Measurements from ENCODE around the gene SV2A. TPM values are rescaled to one million over a fixed set of nuclear protein-coding genes. Genes with fewer than 3 reads are reported as not detected.
"Not testable (repeated sequence)": the region's sequence is repeated elsewhere in the genome, so short reads cannot be mapped to it uniquely, and the experiment has no call there.

Gene SV2A
- total RNA-seq, 1 donor, result 23.2 TPM

DNA sequence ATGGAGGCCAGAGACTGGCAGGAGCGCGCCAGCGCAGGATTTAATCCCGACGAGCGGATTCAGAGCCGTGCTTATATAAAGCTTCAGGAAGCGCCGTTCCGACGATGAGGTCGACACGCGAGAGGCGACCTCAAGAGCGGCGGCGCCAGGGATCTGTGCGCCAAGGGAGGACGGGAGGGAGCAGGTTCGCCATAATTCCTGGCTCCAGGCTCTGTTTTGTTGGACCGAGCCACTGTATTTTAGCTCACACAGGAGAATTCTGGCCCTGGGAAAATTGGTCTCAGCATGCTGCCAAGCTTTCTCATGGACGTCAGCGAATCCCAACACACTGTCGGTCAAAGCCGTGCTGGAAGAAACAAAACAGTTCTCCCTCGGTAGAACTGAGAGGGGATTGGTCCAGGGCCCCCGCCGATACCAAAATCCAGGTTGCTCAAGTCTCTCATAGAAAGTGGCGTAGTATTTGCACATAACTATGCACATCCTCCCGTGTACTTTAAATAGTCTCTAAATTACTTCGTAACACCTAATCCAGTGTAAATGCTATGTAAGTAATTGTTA lies 56.1 kb downstream of the SV2A start:
- not testable (repeated sequence) for H3K9me3 ChIP-seq (ENCODE audit: low read depth, low read length); H3K4me1 ChIP-seq (ENCODE audit: insufficient read depth, low read length); H3K36me3 ChIP-seq (ENCODE audit: insufficient read depth, low read length); H4K20me1 ChIP-seq (ENCODE audit: insufficient read depth, low read length); H2AFZ ChIP-seq (ENCODE audit: low read length); H3K4me2 ChIP-seq (ENCODE audit: insufficient read depth, low read length); H3K27me3 ChIP-seq (ENCODE audit: insufficient read depth, low read length); DNase-seq (ENCODE audit: insufficient read length, low spot score, missing footprints); H3K27ac ChIP-seq (ENCODE audit: low read depth, low read length); H3K79me2 ChIP-seq (ENCODE audit: insufficient read depth, low read length); H3K4me3 ChIP-seq (ENCODE audit: insufficient read depth, low read length)

DNA sequence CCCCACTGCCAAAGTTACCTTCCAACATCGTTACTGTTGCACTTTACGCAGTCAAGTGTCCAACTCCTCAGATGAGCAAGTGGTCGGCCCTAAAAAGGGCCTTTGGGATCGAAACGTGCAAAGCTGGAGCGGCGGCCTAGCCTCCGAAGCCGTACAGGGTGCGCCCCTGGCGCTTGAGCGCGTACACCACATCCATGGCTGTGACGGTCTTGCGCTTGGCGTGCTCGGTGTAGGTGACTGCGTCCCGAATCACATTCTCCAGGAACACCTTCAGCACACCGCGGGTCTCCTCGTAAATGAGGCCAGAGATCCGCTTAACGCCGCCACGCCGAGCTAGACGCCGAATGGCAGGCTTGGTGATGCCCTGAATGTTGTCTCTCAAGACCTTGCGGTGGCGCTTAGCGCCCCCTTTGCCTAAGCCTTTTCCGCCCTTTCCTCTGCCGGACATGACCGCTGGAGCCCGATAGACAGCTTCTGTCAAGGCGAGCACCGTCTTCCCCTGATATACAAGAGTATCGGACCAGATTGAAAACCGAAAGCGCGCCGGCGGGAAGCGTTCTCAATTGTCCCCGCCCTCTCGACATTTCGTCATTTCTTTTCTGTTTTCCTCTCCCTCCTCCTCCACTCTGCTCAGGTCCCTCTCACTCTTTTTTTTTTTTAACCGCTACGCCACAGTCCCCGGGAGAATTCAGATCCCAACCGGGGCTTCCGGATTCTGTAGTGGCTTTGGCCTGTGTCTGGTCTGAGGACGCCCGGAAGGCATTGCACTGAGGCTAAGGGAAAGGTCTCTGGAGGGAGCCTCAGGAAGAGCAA lies 56.8 kb downstream of the SV2A start:
- not testable (repeated sequence) for H3K27me3 ChIP-seq (ENCODE audit: insufficient read depth, low read length); H3K79me2 ChIP-seq (ENCODE audit: insufficient read depth, low read length); DNase-seq (ENCODE audit: insufficient read length, low spot score, missing footprints); H4K20me1 ChIP-seq (ENCODE audit: insufficient read depth, low read length); H3K4me2 ChIP-seq (ENCODE audit: insufficient read depth, low read length); H3K4me1 ChIP-seq (ENCODE audit: insufficient read depth, low read length); H3K9me3 ChIP-seq (ENCODE audit: low read depth, low read length); H3K36me3 ChIP-seq (ENCODE audit: insufficient read depth, low read length); H3K4me3 ChIP-seq (ENCODE audit: insufficient read depth, low read length); H3K27ac ChIP-seq (ENCODE audit: low read depth, low read length); H2AFZ ChIP-seq (ENCODE audit: low read length)

DNA sequence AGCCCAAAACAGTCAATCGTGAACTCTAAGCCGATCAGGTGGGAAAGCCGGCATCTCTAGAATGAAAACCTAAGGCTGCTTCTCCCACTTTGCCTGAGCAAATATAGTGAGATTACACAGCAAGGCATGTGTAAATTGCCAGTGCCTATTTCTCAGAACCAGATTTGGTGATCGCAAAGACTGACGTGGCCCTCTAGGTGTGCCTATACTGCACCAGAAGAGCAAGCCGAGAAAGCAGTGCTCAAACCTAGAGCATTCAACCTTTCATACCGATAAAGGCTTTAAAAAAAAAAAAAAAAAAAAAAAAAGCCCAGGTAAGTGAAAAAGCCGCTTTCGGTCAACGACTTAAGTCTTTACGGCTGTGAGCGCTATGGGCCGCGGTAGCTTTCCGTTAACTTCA lies 57.4 kb downstream of the SV2A start:
- not testable (repeated sequence) for H3K4me1 ChIP-seq (ENCODE audit: insufficient read depth, low read length); H3K4me2 ChIP-seq (ENCODE audit: insufficient read depth, low read length); H3K4me3 ChIP-seq (ENCODE audit: insufficient read depth, low read length); H2AFZ ChIP-seq (ENCODE audit: low read length); H3K79me2 ChIP-seq (ENCODE audit: insufficient read depth, low read length); H3K9me3 ChIP-seq (ENCODE audit: low read depth, low read length); H3K36me3 ChIP-seq (ENCODE audit: insufficient read depth, low read length); H4K20me1 ChIP-seq (ENCODE audit: insufficient read depth, low read length); H3K27ac ChIP-seq (ENCODE audit: low read depth, low read length); DNase-seq (ENCODE audit: insufficient read length, low spot score, missing footprints); H3K27me3 ChIP-seq (ENCODE audit: insufficient read depth, low read length)

Other genes with a start within 250 kb of the SV2A start
- 0.59 TPM in 1 of 2 replicates, not detected in the other for gene FCGR1A, start 135.2 kb downstream of the SV2A start, total RNA-seq
- gene BOLA1, start 18.3 kb downstream of the SV2A start, total RNA-seq, result 6.9 and 7.7 TPM in 2 replicates
- gene SF3B4, start 10.0 kb upstream of the SV2A start, total RNA-seq, result 12.4 and 13.4 TPM in 2 replicates
- 7.2 and 13.3 TPM in 2 replicates for gene MTMR11, start 19.0 kb upstream of the SV2A start, total RNA-seq
- gene OTUD7B, start 92.9 kb upstream of the SV2A start, total RNA-seq, result 18.3 and 18.5 TPM in 2 replicates
- gene VPS45, start 149.9 kb upstream of the SV2A start, total RNA-seq, result 36.9 and 42.1 TPM in 2 replicates
- 74.2 and 80.2 TPM in 2 replicates for gene PLEKHO1, start 232.1 kb upstream of the SV2A start, total RNA-seq

Measured in osteoblast (primary cell).